Endothelial cell of umbilical vein (primary cell): ENCODE measurements around the gene LILRA6. TPM values are rescaled to one million over a fixed set of nuclear protein-coding genes. Genes with fewer than 3 reads are reported as not detected.
"Not testable (repeated sequence)": the region's sequence is repeated elsewhere in the genome, so short reads cannot be mapped to it uniquely, and the experiment has no call there.

Experiments
- BruUV-seq: library from RNA; stranded (reverse); fragments of 400-500 nt; replicated peaks from 2 replicates; lab custom pipeline; 2021; lab: Mats Ljungman, UMichigan
- CTCF ChIA-PET: fragments of 300-600, 350-600 bp; sonication (Branson Sonifier 250); formaldehyde crosslinking; loops from one replicate; lab custom pipeline; 2021; ENCODE audit warnings: antibody characterized with exemption, inconsistent platforms; lab: Charles Lee
- POLR2A ChIA-PET: fragments of 300-600, 350-600 bp; sonication (Branson Sonifier 250); formaldehyde crosslinking; loops from one replicate; lab custom pipeline; 2021; ENCODE audit warnings: antibody characterized with exemption, inconsistent platforms; lab: Charles Lee
- DNase-seq: peaks from one replicate; pipeline ENCODE4 v3.0.0-alpha.2; 2011; ENCODE audit warnings: low read depth, low spot score
- FAIRE-seq: peaks from 2 replicates; lab custom pipeline; 2011; peaks lifted over from hg19 to GRCh38; lab: Jason Lieb, UNC
- H2AFZ ChIP-seq: 2 replicates; pipeline ENCODE4 v1.6.0; 2012; ENCODE audit warnings: low read depth, low read length, control low read depth, inconsistent platforms
- H3K27ac ChIP-seq: 2 replicates; pipeline ENCODE4 v1.5.1; 2011; ENCODE audit warnings: low read depth, mild to moderate bottlenecking, control low read depth, low read length, moderate library complexity; ENCODE audit not compliant: insufficient read depth
- H3K27me3 ChIP-seq, 2 experiments: 2 replicates each; pipeline versions ENCODE4 v1.6.0 to v1.6.1; 2011; ENCODE audit warnings: low read length in 2 of 2, mixed read lengths in 1 of 2; ENCODE audit not compliant: control insufficient read depth in 2 of 2, insufficient read depth in 2 of 2
- H3K36me3 ChIP-seq, 2 experiments: 2 replicates in 1 of 2; 3 replicates in 1 of 2; pipeline ENCODE4 v1.5.1; 2011; ENCODE audit warnings: low read length in 2 of 2, mild to moderate bottlenecking in 1 of 2, moderate library complexity in 1 of 2; ENCODE audit not compliant: control insufficient read depth in 2 of 2, insufficient read depth in 2 of 2; ENCODE audit errors: extremely low read depth in 1 of 2
- H3K4me1 ChIP-seq: 3 replicates; pipeline ENCODE4 v1.5.1; 2011; ENCODE audit warnings: mild to moderate bottlenecking, low read length; ENCODE audit not compliant: control insufficient read depth, insufficient read depth; ENCODE audit errors: extremely low read depth
- H3K4me2 ChIP-seq: 2 replicates; pipeline ENCODE4 v1.6.1; 2011; ENCODE audit warnings: low read length, control low read depth, mixed read lengths; ENCODE audit not compliant: insufficient read depth
- H3K4me3 ChIP-seq, 3 experiments: fragments of 200-600 bp in 1 of 3; sonication (generic), shearing (Covaris generic) in 1 of 3; replicated peaks in 1 of 3; 2 replicates each; pipeline ENCODE4 v1.5.1; 2011 to 2016; ENCODE audit warnings: control low read depth in 3 of 3, low read length in 3 of 3, mild to moderate bottlenecking in 2 of 3, inconsistent platforms in 1 of 3, low read depth in 1 of 3, moderate library complexity in 1 of 3; ENCODE audit not compliant: insufficient read depth in 1 of 3
- H3K79me2 ChIP-seq: 2 replicates; pipeline ENCODE4 v1.6.0; 2012; ENCODE audit warnings: low read length, inconsistent platforms; ENCODE audit not compliant: control insufficient read depth, insufficient read depth
- H3K9ac ChIP-seq: replicated peaks from 2 replicates; pipeline ENCODE3; 2011; ENCODE audit warnings: low read length, control low read depth; ENCODE audit not compliant: insufficient read depth; ENCODE audit errors: extremely low read depth
- H3K9me1 ChIP-seq: replicated peaks from 3 replicates; pipeline ENCODE4 v1.6.0; 2011; ENCODE audit warnings: mild to moderate bottlenecking, low read length; ENCODE audit not compliant: control insufficient read depth, insufficient read depth; ENCODE audit errors: extremely low read depth
- H3K9me3 ChIP-seq: replicated peaks from 2 replicates; pipeline ENCODE4 v1.5.1; 2012; ENCODE audit warnings: low read length, inconsistent platforms; ENCODE audit not compliant: control insufficient read depth, insufficient read depth
- H4K20me1 ChIP-seq: replicated peaks from 2 replicates; pipeline ENCODE3; 2011; ENCODE audit warnings: mild to moderate bottlenecking, low read length; ENCODE audit not compliant: control insufficient read depth, insufficient read depth; ENCODE audit errors: extremely low read depth
- POLR2AphosphoS5 ChIP-seq: IDR thresholded peaks from 2 replicates; pipeline ENCODE4 v1.6.1; 2012; ENCODE audit warnings: low read depth, mild to moderate bottlenecking, control low read depth, low read length, moderate library complexity; ENCODE audit not compliant: insufficient read depth
- dilution Hi-C: fragments of 300-500 bp; cut with MboI; formaldehyde crosslinking; loops from one replicate; pipeline ENCODE4 v1.15.0; 2019; ENCODE audit warnings: low sequenced_read_pairs; ENCODE audit not compliant: extremely low pct_ligation_motif_present
- intact Hi-C: fragments of 100-400 bp; cut with micrococcal nuclease; formaldehyde crosslinking; loops from one replicate; pipeline ENCODE4 v1.10.0; 2022
- polyA plus RNA-seq, 4 experiments: library from polyadenylated mRNA; depleted of rRNA in 3 of 4; stranded (reverse) in 3 of 4; unstranded in 1 of 4; fragments of >200 nt; gene quantifications; 2 replicates each; pipeline versions ENCODE4 v1.2.1 to v1.2.3, GENCODE V29; 2011 to 2012; ENCODE audit warnings: missing spikeins in 1 of 4
- total RNA-seq: library from RNA; stranded (reverse); gene quantifications from 2 replicates; pipeline ENCODE4 v1.2.3, GENCODE V29; 2021

Gene LILRA6
- total and polyA plus RNA-seq, 2 donors (not counting 3 experiments of a cell fraction or from before 2014, with no cell fraction given), result not detected

- H3K4me3 ChIP-seq, dilution Hi-C loops, H2AFZ ChIP-seq, FAIRE-seq, DNase-seq, BruUV-seq, H3K9me1 ChIP-seq, H3K27me3 ChIP-seq, intact Hi-C loops, H4K20me1 ChIP-seq, H3K9me3 ChIP-seq, H3K4me2 ChIP-seq, H3K27ac ChIP-seq, H3K9ac ChIP-seq, CTCF ChIA-PET: not testable (repeated sequence)
- Histone ChIP-seq H3K36me3 (peaks cover 36 to 49% of the 10 kb centered on the region in 2 experiments), H3K79me2 (peaks cover 66% of the 10 kb centered on the region), H3K4me1 (peaks cover 50% of the 10 kb centered on the region)
- POLR2A ChIA-PET, result interaction anchor here (0.8 to 1.7 kb wide), 2 partner anchors 16 to 18 kb away, joined by 3 to 5 read pairs; partner anchors contain the start of genes MBOAT7 and TSEN34
These were observed 35.4 kb downstream of the LILRA6 start for GRCh38 chr19:54207193-54207592.

- H3K9ac ChIP-seq, result no peak overlapping the region
- no peaks in the 10 kb centered on the region for H3K27me3 ChIP-seq
- no peaks in the 10 kb centered on the region for H3K9me3 ChIP-seq
- peaks cover 70% of the 10 kb centered on the region for H3K79me2 ChIP-seq
- H3K27ac ChIP-seq, result no peak overlapping the region
- ChIA-PET POLR2A (interaction anchor here (0.8 kb wide), 1 partner anchor 16 kb away, joined by 3 read pairs; the partner anchor contains the start of gene TSEN34), CTCF (interaction anchor here (0.6 kb wide), 1 partner anchor 38 kb away, joined by 3 read pairs; no protein-coding TSS in a partner anchor)
- peaks cover under 1% of the 10 kb centered on the region for H4K20me1 ChIP-seq
- peaks cover 54% of the 10 kb centered on the region for H3K4me1 ChIP-seq
- H2AFZ ChIP-seq, result no peak overlapping the region
- TF ChIP-seq POLR2AphosphoS5, result no peak
- DNase-seq (no peak), FAIRE-seq (no peak)
- H3K9me1 ChIP-seq, result no peaks in the 10 kb centered on the region
- dilution Hi-C loops (no loop called here), intact Hi-C loops (no loop called here)
- H3K4me3 ChIP-seq, result no peak overlapping the region
- H3K36me3 ChIP-seq, result peaks cover 39 to 53% of the 10 kb centered on the region in 2 experiments
- H3K4me2 ChIP-seq, result no peak overlapping the region
- no TSS peak for BruUV-seq
These were observed 35.8 kb downstream of the LILRA6 start for GRCh38 chr19:54206831-54207177.
